Tibial nerve (tissue), 4 donors: ENCODE results near the gene ATG9B. TPM values are rescaled to one million over a fixed set of nuclear protein-coding genes. Genes with fewer than 3 reads are reported as not detected.
A peak's percentile ranks its signal among the peaks of the same experiment; 100 is the strongest.
"Not testable (repeated sequence)": the region's sequence is repeated elsewhere in the genome, so short reads cannot be mapped to it uniquely, and the experiment has no call there.

Experiments
- DNase-seq, 2 donors: peaks; one replicate each; pipeline ENCODE4 v3.0.0-alpha.2; 2019; ENCODE audit warnings: low spot score in 2 of 2
- H3K27ac ChIP-seq, 4 donors: fragments of 200-600 bp; sonication (generic) in 3 of 4; one replicate each; pipeline ENCODE4 v1.5.1; 2017 to 2019; ENCODE audit warnings: mild to moderate bottlenecking in 1 of 4
- H3K27me3 ChIP-seq, 2 donors: fragments of 200-600 bp; sonication (generic) in 1 of 2; one replicate each; pipeline versions ENCODE4 v1.5.1 to v1.6.0; 2017 to 2019
- H3K36me3 ChIP-seq, 3 donors: fragments of 200-600 bp; sonication (generic); one replicate each; pipeline ENCODE4 v1.5.1; 2018 to 2019
- H3K4me1 ChIP-seq, 4 donors: fragments of 200-600 bp; sonication (generic) in 3 of 4; one replicate each; pipeline ENCODE4 v1.5.1; 2017 to 2019
- H3K4me3 ChIP-seq, 4 donors: fragments of 200-600 bp; sonication (generic) in 3 of 4; one replicate each; pipeline ENCODE4 v1.5.1; 2017 to 2019; ENCODE audit warnings: mild to moderate bottlenecking in 1 of 4, moderate library complexity in 1 of 4
- H3K9me3 ChIP-seq, 4 donors: fragments of 200-600 bp; sonication (generic) in 3 of 4; one replicate each; pipeline ENCODE4 v1.5.1; 2017 to 2019
- CTCF ChIP-seq, 5 experiments: fragments of 200-600 bp in 3 of 5; fragments of 450-650 bp in 2 of 5; sonication (generic) in 3 of 5; IDR thresholded peaks; one replicate each; pipeline ENCODE4 v1.5.1; 2016 to 2019; ENCODE audit warnings: antibody characterized with exemption in 5 of 5, mild to moderate bottlenecking in 3 of 5, moderate library complexity in 2 of 5
- EP300 ChIP-seq, 2 donors: sonication (generic); formaldehyde crosslinking; IDR thresholded peaks; one replicate each; pipeline ENCODE4 v1.6.1; 2017; ENCODE audit warnings: antibody characterized with exemption in 2 of 2, mild to moderate bottlenecking in 1 of 2
- POLR2A ChIP-seq, 2 donors: fragments of 450-650 bp; IDR thresholded peaks; one replicate each; pipeline ENCODE4 v1.6.1; 2017; ENCODE audit warnings: antibody characterized with exemption in 2 of 2, mild to moderate bottlenecking in 2 of 2, moderate library complexity in 2 of 2
- WGBS, 2 donors: methylation state at CpG; one replicate each; pipeline ENCODE4 v1.1.5; 2018; 5-methylcytosine and 5-hydroxymethylcytosine counted together
- total RNA-seq, 4 donors: library from RNA; depleted of rRNA; stranded (reverse); fragments of >200 nt; gene quantifications; one replicate each; pipeline ENCODE4 v1.1.0, GENCODE V29; 2016

The ATG9B gene
- total RNA-seq, 4 donors from 2014 or later: not detected

GRCh38 chr7:151043959-151044358, 19.7 kb upstream of the ATG9B start:
- Histone ChIP-seq H3K9me3 (no peaks in the 10 kb centered on the region), H3K27me3 (no peaks in the 10 kb centered on the region), H3K36me3 (peaks cover 0 to 57% (median 0%) of the 10 kb centered on the region in 3 donors), H3K4me1 (peaks cover 0 to 28% (median 15%) of the 10 kb centered on the region in 4 donors), H3K27ac (no peak overlapping the region), H3K4me3 (no peak overlapping the region)
- no peak for DNase-seq
- no peak for TF ChIP-seq EP300 (IDR thresholded peaks at IDR 0.05)
- no peak for TF ChIP-seq POLR2A (IDR thresholded peaks at IDR 0.05)
- TF ChIP-seq CTCF (IDR thresholded peaks at IDR 0.05): no peak
- 80 to 92% methylated on average over 8 to 17 of the region's 20 CpGs for WGBS, 2 donors

GRCh38 chr7:151043449-151043848, 19.2 kb upstream of the ATG9B start:
- H3K36me3 ChIP-seq: peaks cover 0 to 59% (median 0%) of the 10 kb centered on the region in 3 donors
- WGBS, 2 donors: 84 to 87% methylated on average over 10 of the region's 10 CpGs
- not testable (repeated sequence) for DNase-seq

GRCh38 chr7:151040616-151041375, 16.5 kb upstream of the ATG9B start:
- Histone ChIP-seq H3K9me3 (no peaks in the 10 kb centered on the region), H3K4me1 (peaks cover 0 to 19% (median 9%) of the 10 kb centered on the region in 4 donors), H3K36me3 (peaks cover 0 to 81% (median 0%) of the 10 kb centered on the region in 3 donors), H3K27me3 (no peaks in the 10 kb centered on the region), H3K4me3 (no peak overlapping the region), H3K27ac (no peak overlapping the region)
- 87% methylated on average over 29 to 30 of the region's 30 CpGs for WGBS, 2 donors
- DNase-seq: no peak
- no peak for TF ChIP-seq CTCF (IDR thresholded peaks at IDR 0.05)
- TF ChIP-seq POLR2A (IDR thresholded peaks at IDR 0.05): no peak
- no peak for TF ChIP-seq EP300 (IDR thresholded peaks at IDR 0.05)

More at GRCh38 chr7:151043449-151043848, 19.2 kb upstream of the ATG9B start:
- not testable (repeated sequence) for H3K27me3 ChIP-seq, H3K4me3 ChIP-seq, H3K27ac ChIP-seq, H3K9me3 ChIP-seq
- peaks cover 0 to 33% (median 18%) of the 10 kb centered on the region in 4 donors for H3K4me1 ChIP-seq

- 68% methylated on average over 17 to 18 of the region's 18 CpGs for WGBS, 2 donors
- TF ChIP-seq POLR2A (IDR thresholded peaks at IDR 0.05) (no peak), EP300 (IDR thresholded peaks at IDR 0.05) (no peak), CTCF (IDR thresholded peaks at IDR 0.05) (no peak)
- no peak overlapping the region for H3K27ac ChIP-seq
- no peaks in the 10 kb centered on the region for H3K9me3 ChIP-seq
- peaks cover 0 to 81% (median 0%) of the 10 kb centered on the region in 3 donors for H3K36me3 ChIP-seq
- DNase-seq: no peak
- H3K4me1 ChIP-seq: peaks cover 0 to 24% (median 9%) of the 10 kb centered on the region in 4 donors
- H3K4me3 ChIP-seq: no peak overlapping the region
- H3K27me3 ChIP-seq: no peaks in the 10 kb centered on the region
Observed at GRCh38 chr7:151039850-151040548, 15.7 kb upstream of the ATG9B start.

GRCh38 chr7:151038951-151039849, 14.9 kb upstream of the ATG9B start:
- H3K27me3 ChIP-seq: no peaks in the 10 kb centered on the region
- H3K9me3 ChIP-seq: no peaks in the 10 kb centered on the region
- peaks cover 0 to 27% (median 9%) of the 10 kb centered on the region in 4 donors for H3K4me1 ChIP-seq
- H3K4me3 ChIP-seq: no peak overlapping the region
- peaks cover 0 to 81% (median 0%) of the 10 kb centered on the region in 3 donors for H3K36me3 ChIP-seq
- peak overlapping the region in 2 of 4 donors; percentile 20 to 70 for H3K27ac ChIP-seq
- TF ChIP-seq POLR2A (IDR thresholded peaks at IDR 0.05) (no peak), CTCF (IDR thresholded peaks at IDR 0.05) (no peak), EP300 (IDR thresholded peaks at IDR 0.05) (peak in 1 of 2 donors; percentile 45)
- peak; percentile 23 to 45 for DNase-seq
- WGBS, 2 donors: 38 to 40% methylated on average over 10 to 12 of the region's 12 CpGs
